ENCODE data around the gene DACT2.
"Not testable (repeated sequence)": the region's sequence is repeated elsewhere in the genome, so short reads cannot be mapped to it uniquely, and the experiment has no call there.

DACT2 gene

DNA sequence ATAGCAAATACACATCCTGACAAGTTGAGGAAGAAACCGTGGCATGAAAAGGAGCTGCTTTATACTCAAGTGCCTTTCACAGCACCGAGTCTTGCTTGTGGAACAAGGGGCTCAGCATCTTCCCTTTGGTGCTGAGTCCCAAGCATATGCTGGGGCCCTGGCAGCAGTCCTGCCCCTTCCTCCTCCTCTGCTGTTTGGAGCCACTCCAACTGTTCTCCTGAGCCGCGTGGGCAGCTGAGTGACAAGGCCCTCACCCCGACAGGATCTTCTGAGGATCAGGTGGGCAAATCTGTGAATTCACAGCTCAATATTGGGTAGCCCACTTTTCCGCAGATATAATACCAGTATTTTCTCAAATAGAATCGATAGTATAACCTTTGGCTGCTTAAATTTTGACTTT lies 24.7 kb downstream of the DACT2 start:
- no peak overlapping the region for H3K27ac ChIP-seq
- no peak for TF ChIP-seq ZFX (IDR thresholded peaks at IDR 0.05; ENCODE audit: borderline replicate concordance)
- TF ChIP-seq, protein P1, sequence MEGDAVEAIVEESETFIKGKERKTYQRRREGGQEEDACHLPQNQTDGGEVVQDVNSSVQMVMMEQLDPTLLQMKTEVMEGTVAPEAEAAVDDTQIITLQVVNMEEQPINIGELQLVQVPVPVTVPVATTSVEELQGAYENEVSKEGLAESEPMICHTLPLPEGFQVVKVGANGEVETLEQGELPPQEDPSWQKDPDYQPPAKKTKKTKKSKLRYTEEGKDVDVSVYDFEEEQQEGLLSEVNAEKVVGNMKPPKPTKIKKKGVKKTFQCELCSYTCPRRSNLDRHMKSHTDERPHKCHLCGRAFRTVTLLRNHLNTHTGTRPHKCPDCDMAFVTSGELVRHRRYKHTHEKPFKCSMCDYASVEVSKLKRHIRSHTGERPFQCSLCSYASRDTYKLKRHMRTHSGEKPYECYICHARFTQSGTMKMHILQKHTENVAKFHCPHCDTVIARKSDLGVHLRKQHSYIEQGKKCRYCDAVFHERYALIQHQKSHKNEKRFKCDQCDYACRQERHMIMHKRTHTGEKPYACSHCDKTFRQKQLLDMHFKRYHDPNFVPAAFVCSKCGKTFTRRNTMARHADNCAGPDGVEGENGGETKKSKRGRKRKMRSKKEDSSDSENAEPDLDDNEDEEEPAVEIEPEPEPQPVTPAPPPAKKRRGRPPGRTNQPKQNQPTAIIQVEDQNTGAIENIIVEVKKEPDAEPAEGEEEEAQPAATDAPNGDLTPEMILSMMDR (IDR thresholded peaks at IDR 0.05): no peak

DNA sequence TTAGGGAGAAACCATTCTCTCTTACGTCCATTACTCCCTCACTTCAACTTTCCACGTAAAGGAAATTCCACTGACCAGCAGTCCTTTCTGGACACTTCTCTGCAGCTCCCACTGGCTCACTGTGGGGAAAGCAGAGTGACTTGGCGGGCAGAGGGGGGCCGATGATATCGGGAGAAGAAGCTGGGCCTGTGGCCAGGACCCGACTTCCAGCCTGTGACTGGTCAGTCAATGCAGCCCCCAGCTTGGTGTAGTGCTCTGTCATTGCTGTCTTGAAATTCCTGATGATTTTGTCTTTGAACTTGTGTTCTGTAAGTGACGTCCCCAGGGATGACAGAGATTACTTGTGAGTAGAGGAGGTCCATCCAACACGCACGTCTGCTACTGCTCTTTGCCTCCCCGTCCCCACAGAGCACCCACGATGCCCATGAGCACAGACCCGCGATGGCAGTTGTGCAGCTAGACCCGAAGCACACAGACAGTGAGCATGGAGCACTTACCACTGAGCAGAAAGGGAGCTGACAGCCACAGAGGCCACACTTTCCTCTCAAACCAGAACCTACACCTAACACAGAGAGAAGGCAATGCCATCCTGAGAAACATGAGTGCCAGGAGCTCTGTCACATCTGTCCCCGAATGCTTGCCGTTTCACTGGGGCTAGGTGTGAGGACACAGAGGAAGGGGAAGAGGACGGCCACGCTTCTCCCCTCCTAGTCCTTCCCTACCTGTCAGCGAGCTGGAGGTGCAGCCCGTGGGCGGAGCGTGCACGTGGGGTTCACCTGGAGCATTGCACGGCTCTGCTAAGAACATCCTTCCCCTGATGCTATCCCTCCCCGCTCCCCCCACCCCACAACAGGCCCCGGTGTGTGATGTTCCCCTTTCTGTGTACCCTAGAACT lies 25.7 kb downstream of the DACT2 start:
- TF ChIP-seq ZFX (IDR thresholded peaks at IDR 0.05; ENCODE audit: borderline replicate concordance): no peak
- TF ChIP-seq, protein P1 (IDR thresholded peaks at IDR 0.05): no peak
- H3K27ac ChIP-seq: no peak overlapping the region

DNA sequence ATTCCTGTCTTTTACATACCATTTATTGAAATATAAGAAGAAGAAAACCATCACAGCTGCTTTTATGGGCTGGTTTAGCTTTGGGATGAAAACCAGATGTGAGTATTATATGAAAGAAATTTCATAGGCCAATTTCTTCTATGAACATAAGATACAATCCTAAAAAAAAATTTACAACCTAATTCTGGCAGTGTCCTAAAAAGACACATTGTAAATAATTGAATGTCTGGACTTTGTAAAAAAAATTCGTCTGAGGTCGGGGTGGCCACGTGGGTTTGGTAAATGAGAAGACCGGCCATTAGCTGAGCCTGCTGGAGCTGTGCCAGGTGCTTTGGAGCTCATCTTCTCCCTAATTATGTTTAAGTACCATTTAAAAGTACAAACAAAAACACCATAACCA lies 26.8 kb downstream of the DACT2 start:
- TF ChIP-seq, protein P1 (IDR thresholded peaks at IDR 0.05): no peak
- no peak for TF ChIP-seq ZFX (IDR thresholded peaks at IDR 0.05; ENCODE audit: borderline replicate concordance)
- H3K27ac ChIP-seq: no peak overlapping the region

DNA sequence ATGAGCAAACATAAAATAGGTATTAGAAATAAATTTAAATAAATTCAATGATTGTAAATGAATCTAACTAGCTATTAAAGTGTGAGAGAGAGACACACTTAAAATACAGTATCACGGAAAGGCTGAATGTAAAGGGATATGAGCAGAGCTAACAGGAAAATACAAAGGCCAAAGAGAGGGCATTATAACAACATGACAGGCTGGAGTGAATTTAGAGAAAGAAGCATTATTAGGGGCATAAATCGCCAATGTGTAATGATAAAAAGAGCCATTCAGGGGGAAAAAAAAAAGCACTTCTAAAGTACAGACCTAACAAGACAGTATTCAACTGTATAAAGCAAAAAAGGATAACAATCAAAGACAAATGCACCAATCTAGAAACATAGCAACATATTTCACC lies 28.1 kb downstream of the DACT2 start:
- H3K27ac ChIP-seq: no peak overlapping the region
- TF ChIP-seq, protein P1 (IDR thresholded peaks at IDR 0.05): no peak

DNA sequence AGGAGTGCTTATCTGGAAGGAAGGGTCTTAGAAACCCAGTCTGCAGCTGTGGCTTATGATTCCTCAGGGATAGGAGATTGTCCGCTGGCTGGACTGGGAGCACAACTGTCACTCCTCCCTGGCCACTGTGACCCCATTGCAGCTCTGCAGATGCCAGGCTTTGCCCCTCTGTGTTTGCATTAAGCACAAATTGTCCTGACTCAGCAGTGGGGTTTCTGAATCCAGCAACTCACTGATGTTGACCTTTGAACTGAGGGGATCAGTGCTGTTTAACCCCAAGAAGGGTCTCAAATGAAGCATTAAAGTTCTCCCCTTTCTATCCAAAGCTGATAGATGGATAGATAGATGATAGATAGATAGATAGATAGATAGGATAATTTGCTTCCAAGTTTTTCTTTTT lies 29.5 kb downstream of the DACT2 start:
- no peak overlapping the region for H3K27ac ChIP-seq
- TF ChIP-seq, protein P1 (IDR thresholded peaks at IDR 0.05): no peak
- no peak for TF ChIP-seq ZFX (IDR thresholded peaks at IDR 0.05; ENCODE audit: borderline replicate concordance)

DNA sequence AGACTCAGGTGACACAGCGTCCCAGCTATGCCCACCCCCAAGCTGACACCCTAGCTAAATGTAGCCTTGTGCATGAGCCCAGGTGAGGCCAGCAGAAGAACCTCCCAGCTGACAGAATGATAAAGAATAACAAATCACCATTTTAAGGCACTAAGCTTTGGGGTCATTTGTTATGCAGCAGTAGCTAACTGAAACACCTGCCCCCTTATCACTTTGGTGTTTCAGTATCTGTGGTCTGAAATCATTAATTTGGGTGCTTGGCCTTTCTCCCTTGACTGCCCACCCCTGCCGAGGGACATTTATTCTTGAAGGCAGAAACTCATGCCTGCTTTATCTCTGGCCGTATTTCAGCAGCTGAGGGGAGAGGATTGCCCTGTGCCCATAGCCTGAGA lies 30.0 kb downstream of the DACT2 start:
- H3K27ac ChIP-seq: no peak overlapping the region
- TF ChIP-seq, protein P1 (IDR thresholded peaks at IDR 0.05): no peak
- TF ChIP-seq ZFX (IDR thresholded peaks at IDR 0.05; ENCODE audit: borderline replicate concordance): no peak

DNA sequence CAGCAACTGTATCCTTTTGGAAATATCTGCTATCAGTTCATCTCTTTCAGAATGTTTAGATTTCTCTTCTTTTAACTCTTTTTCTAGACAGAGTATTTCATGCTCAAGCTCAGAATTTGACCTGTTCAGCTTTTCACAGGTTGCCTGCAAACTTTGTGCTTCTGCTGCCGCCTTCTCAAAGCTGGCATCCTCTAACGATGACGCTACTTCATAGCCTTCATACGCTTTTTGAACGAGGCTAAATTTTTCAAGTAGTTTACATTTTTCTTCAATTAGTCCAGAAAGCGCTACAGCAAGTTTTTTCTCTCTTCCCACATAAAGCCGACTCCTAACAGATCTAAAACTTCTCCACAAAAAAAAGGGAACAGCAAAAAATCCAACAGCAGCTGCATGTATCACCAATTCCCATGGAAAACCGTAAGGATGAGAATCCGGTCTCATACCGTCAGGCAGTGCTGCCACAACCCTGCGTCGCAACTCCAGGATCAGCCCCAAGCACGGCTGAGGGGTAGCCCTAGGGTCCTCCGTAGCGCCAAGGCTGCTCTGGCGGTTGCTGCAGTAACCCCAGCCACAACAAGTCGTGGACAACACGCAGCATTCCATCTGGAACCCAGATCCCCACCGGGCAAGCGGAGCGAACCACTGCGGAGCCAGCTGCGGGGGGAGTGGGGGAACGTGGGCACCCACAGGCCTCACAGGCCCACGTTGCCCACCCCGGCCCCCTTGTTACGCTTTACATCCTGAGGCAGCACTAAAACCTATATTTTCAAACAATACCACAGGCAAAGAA lies 30.6 kb downstream of the DACT2 start:
- TF ChIP-seq ZFX (IDR thresholded peaks at IDR 0.05; ENCODE audit: borderline replicate concordance): no peak
- TF ChIP-seq, protein P1 (IDR thresholded peaks at IDR 0.05): no peak
- H3K27ac ChIP-seq: no peak overlapping the region

DNA sequence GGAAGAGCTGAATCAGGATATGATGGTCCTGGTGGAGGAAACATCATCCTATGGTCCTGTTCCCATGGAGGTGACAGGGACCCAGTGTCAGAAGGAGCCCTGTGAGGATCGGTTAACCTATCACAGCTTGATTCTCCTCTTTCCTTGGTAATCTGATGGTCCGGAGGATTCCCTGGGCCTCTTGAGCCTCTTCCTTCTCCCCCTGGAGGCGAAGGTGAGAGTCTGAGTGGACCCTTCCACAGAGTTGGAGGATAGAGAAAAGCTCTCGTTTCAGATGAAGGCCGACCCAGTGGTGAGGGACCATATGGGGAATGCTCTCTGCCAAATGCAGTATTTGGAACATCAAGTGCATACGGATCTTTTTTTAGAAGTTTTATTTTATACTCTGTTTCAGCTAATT lies 32.1 kb downstream of the DACT2 start:
- not testable (repeated sequence) for H3K27ac ChIP-seq

DNA sequence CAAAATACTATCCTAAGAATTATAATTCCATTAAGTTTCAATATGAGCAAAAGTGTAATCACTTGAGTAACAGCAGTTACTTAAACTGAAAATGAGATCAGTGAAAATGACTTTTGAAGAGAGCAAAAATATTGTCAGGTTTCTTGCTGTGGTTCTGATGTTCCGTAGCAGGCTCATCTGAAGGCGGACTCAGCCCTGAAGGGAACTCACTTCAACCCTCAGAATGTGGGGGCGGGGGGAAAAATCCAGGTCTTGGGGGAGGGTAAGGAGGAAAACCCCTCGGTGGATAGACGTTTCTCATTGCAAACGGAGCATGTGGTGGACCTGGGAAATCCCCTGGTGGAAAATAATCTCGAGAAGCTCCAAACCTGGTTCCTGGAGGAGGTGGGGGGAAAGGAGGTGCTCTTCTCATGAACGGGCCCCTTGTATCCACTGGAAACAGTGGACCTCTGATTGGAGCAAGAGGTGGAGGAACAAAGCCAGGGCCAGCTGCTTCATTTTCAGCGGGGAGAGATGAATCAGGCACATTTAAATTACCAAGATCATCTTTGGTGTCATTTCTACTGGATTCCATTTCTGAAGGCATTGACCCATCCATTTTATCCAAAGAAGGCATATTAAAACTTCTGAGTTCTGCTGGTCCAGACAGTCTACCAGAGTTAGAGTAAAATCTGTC lies 32.7 kb downstream of the DACT2 start:
- not testable (repeated sequence) for H3K27ac ChIP-seq
